GM08714 (cell line): ENCODE results near the gene LUZP2.

Experiments
- H3K4me3 ChIP-seq: fragments of 200-500 bp; sonication (Bioruptor generic); 2 replicates; pipeline ENCODE4 v1.5.1; 2014; ENCODE audit warnings: mild to moderate bottlenecking, low read length, inconsistent platforms
- ZNF274 ChIP-seq: IDR thresholded peaks from 2 replicates; pipeline ENCODE4 v1.6.1; 2012; ENCODE audit warnings: mild to moderate bottlenecking, low read depth, low read length

Gene LUZP2

GRCh38 chr11:24592360-24592759, 95.5 kb downstream of the LUZP2 start:
- H3K4me3 ChIP-seq = no peak overlapping the region
- no peak for TF ChIP-seq ZNF274

- no peak overlapping the region for H3K4me3 ChIP-seq
- TF ChIP-seq ZNF274 = no peak
These were observed 96.5 kb downstream of the LUZP2 start for GRCh38 chr11:24593332-24593731.

- no peak for TF ChIP-seq ZNF274
- H3K4me3 ChIP-seq = no peak overlapping the region
These were observed 97.5 kb downstream of the LUZP2 start for GRCh38 chr11:24594401-24594800.

- H3K4me3 ChIP-seq = no peak overlapping the region
- TF ChIP-seq ZNF274 = no peak
These were observed 101.8 kb downstream of the LUZP2 start for GRCh38 chr11:24598641-24599040.

GRCh38 chr11:24609192-24610119, 112.6 kb downstream of the LUZP2 start:
- no peak for TF ChIP-seq ZNF274
- no peak overlapping the region for H3K4me3 ChIP-seq

GRCh38 chr11:24615451-24616160, 118.8 kb downstream of the LUZP2 start:
- no peak for TF ChIP-seq ZNF274
- H3K4me3 ChIP-seq = no peak overlapping the region

GRCh38 chr11:24617856-24618255, 121.0 kb downstream of the LUZP2 start:
- no peak overlapping the region for H3K4me3 ChIP-seq
- no peak for TF ChIP-seq ZNF274

GRCh38 chr11:24619900-24620299, 123.0 kb downstream of the LUZP2 start:
- no peak for TF ChIP-seq ZNF274
- H3K4me3 ChIP-seq = no peak overlapping the region

GRCh38 chr11:24622262-24622661, 125.4 kb downstream of the LUZP2 start:
- no peak for TF ChIP-seq ZNF274
- H3K4me3 ChIP-seq = no peak overlapping the region

- TF ChIP-seq ZNF274 = no peak
- H3K4me3 ChIP-seq = no peak overlapping the region
These were observed 126.3 kb downstream of the LUZP2 start for GRCh38 chr11:24623121-24623520.

- TF ChIP-seq ZNF274 = no peak
These were observed 127.6 kb downstream of the LUZP2 start for GRCh38 chr11:24624432-24624831.

GRCh38 chr11:24625975-24626374, 129.1 kb downstream of the LUZP2 start:
- TF ChIP-seq ZNF274 = no peak
- no peak overlapping the region for H3K4me3 ChIP-seq

More at GRCh38 chr11:24624432-24624831, 127.6 kb downstream of the LUZP2 start:
- H3K4me3 ChIP-seq = no peak overlapping the region

GRCh38 chr11:24628224-24628776, 131.4 kb downstream of the LUZP2 start:
- no peak overlapping the region for H3K4me3 ChIP-seq
- no peak for TF ChIP-seq ZNF274

GRCh38 chr11:24634606-24635160, 137.8 kb downstream of the LUZP2 start:
- no peak overlapping the region for H3K4me3 ChIP-seq
- TF ChIP-seq ZNF274 = no peak
